ENCODE measurements around the gene CHD2. TPM values are rescaled to one million over a fixed set of nuclear protein-coding genes. Genes with fewer than 3 reads are reported as not detected.

The CHD2 gene
- total and polyA plus RNA-seq, 8 donors, result 21.5 to 833 (median 131) TPM

DNA sequence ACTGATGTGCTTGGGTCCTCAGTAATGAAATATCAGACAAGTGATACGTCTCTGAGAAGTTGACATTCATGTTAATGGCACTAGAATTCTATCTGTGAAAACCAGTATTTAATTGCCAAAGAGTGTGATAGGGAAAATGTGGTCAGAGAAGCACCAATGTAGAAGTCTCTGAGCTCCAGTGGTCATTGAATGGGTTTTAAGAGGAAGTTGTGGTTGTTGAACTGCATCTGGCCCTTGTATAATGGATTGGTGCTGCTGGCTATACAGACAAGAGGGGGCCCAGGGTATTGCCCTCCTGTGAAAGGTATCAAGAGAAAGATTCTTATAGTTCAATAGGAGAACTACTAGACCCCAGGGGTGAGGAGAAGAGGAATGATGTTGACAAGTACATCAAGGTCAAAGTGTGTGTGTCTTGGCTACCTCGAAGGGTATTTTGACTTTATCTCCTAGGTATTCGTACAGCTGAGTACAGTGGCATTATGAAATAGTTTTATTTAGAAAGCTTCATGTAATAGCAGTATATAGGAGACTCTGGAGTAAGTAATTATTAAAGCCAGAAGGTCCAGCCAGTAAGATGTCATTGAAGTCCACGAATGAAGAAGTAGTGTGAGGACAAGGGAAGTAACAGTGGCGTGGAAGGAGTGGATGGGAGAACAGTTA is 47.1 kb downstream of the CHD2 start:
- no peak overlapping the region for H3K4me3 ChIP-seq
- peaks cover 12 to 32% (median 27%) of the 10 kb centered on the region in 4 donors for H3K9me3 ChIP-seq
- no peaks in the 10 kb centered on the region for H3K27me3 ChIP-seq
- DNase-seq, result no peak
- peaks cover 84 to 99% (median 99%) of the 10 kb centered on the region in 4 donors for H3K36me3 ChIP-seq
- intact Hi-C loops (cut with DNase I; ENCODE audit: low total_unique reads), result loop anchor here (10.0 kb wide), 1 partner anchor 48 kb away; no protein-coding TSS in a partner anchor
- H3K27ac ChIP-seq, result no peak overlapping the region
- WGBS, 5 donors, result 89 to 96% (median 94%) methylated on average over 5 of the region's 5 CpGs
- H3K4me1 ChIP-seq, result no peaks in the 10 kb centered on the region
- TF ChIP-seq EP300 (IDR thresholded peaks at IDR 0.05) (no peak), POLR2A (IDR thresholded peaks at IDR 0.05) (no peak), POLR2AphosphoS5 (IDR thresholded peaks at IDR 0.05) (no peak)

DNA sequence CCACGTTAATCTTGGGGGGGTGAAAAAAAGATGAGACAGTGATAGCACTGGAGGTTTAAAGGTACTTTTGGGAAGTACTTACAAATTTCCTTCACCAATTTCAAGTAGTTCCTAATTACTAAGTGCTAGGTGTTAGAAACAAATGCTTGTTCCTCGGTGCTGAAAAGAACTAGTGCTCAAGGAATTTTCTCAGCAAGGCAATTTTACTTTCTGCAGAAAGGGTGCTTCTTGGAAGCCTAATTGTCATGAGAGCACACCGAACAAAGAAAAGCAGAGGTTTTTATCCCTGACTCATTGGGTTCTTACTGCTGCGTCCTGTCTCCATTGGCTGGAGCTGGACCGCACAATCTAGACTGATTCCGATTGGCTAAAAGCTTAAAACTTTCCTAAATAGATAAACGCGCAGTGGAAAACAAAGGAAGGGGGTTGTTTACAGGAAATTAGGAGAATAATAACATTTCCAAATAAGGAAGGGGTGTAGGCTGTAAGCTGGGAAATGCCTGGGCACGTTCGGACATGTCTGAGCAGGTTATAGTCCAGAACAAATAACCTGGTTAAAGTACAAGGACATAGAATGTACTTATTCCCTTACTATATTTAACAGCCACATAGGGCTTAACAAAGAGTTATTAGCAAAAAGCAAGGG is 49.6 kb downstream of the CHD2 start:
- TF ChIP-seq POLR2A (IDR thresholded peaks at IDR 0.05), result no peak
- TF ChIP-seq, protein P1, sequence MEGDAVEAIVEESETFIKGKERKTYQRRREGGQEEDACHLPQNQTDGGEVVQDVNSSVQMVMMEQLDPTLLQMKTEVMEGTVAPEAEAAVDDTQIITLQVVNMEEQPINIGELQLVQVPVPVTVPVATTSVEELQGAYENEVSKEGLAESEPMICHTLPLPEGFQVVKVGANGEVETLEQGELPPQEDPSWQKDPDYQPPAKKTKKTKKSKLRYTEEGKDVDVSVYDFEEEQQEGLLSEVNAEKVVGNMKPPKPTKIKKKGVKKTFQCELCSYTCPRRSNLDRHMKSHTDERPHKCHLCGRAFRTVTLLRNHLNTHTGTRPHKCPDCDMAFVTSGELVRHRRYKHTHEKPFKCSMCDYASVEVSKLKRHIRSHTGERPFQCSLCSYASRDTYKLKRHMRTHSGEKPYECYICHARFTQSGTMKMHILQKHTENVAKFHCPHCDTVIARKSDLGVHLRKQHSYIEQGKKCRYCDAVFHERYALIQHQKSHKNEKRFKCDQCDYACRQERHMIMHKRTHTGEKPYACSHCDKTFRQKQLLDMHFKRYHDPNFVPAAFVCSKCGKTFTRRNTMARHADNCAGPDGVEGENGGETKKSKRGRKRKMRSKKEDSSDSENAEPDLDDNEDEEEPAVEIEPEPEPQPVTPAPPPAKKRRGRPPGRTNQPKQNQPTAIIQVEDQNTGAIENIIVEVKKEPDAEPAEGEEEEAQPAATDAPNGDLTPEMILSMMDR (IDR thresholded peaks at IDR 0.05), result no peak
- TF ChIP-seq EP300 (IDR thresholded peaks at IDR 0.05), result no peak
- no peak for TF ChIP-seq POLR2AphosphoS5 (IDR thresholded peaks at IDR 0.05)
- H3K9me3 ChIP-seq, result peaks cover 12 to 32% (median 27%) of the 10 kb centered on the region in 4 donors
- H3K36me3 ChIP-seq, result peaks cover 83 to 99% (median 99%) of the 10 kb centered on the region in 4 donors
- H3K27me3 ChIP-seq, result no peaks in the 10 kb centered on the region
- no peak overlapping the region for H3K27ac ChIP-seq
- intact Hi-C loops (cut with DNase I; ENCODE audit: low total_unique reads), result loop anchor here (10.0 kb wide), 1 partner anchor 45 kb away; no protein-coding TSS in a partner anchor
- H3K4me3 ChIP-seq, result no peak overlapping the region
- no peak for DNase-seq
- WGBS, 5 donors, result 97 to 99% (median 98%) methylated on average over 10 of the region's 10 CpGs
- no peaks in the 10 kb centered on the region for H3K4me1 ChIP-seq

DNA sequence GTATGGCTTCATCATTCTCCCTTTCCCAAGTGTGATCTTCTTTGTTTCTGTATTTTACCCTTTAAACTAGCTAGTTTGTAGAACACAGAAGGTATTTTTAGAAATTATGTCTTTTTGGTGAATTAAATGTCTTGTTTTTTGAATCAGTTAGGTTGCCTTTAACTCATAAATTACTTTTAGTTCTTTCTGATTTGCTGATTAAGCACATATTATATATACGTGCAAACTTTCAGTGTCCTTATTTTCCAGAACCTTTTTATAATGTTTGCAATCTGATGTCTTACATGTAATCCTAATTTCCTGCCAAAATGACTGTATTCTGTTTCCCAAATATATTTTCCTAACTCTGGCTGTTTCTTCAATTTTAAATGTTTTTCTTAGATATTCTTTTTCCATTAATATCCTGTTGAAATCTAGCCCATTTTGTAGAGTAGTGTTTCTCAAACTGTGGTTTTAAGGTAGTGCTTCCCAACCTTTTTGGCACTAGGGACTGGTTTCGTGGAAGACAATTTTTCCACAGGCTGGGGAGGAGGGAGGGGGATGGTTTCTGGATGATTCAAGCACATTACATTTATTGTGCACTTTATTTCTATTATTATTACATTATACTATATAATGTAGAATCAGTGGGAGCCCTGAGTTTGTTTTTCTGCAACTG is 51.8 kb downstream of the CHD2 start:
- Histone ChIP-seq H3K27ac (no peak overlapping the region), H3K4me3 (no peak overlapping the region), H3K4me1 (no peaks in the 10 kb centered on the region), H3K9me3 (peaks cover 12 to 32% (median 27%) of the 10 kb centered on the region in 4 donors), H3K27me3 (no peaks in the 10 kb centered on the region), H3K36me3 (peaks cover 86 to 99% (median 99%) of the 10 kb centered on the region in 4 donors)
- 70 to 86% (median 79%) methylated on average over 2 of the region's 2 CpGs for WGBS, 5 donors
- intact Hi-C loops (cut with DNase I; ENCODE audit: low total_unique reads), result no loop called here
- DNase-seq, result no peak
- no peak for TF ChIP-seq EP300 (IDR thresholded peaks at IDR 0.05)
- no peak for TF ChIP-seq POLR2A (IDR thresholded peaks at IDR 0.05)
- TF ChIP-seq, protein P1 (IDR thresholded peaks at IDR 0.05), result no peak
- no peak for TF ChIP-seq POLR2AphosphoS5 (IDR thresholded peaks at IDR 0.05)

DNA sequence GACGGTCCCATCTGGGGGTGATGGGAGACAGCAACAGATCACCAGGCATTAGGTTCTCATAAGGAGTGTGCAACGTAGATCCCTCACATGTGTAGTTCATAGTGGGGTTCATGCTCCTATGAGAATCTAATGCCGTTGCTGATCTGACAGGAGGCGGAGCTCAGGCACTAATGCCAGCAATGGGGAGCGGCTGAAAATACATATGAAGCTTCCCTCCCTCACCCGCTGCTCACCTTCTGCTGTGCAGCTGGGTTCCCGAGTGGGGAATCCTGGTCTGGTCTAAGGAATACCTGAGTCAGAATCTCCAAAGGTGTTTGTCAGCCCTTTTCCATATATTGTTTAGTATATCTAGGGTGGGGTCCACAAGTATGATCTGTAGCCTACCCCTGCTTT is 52.3 kb downstream of the CHD2 start:
- Histone ChIP-seq H3K9me3 (peaks cover 12 to 31% (median 27%) of the 10 kb centered on the region in 4 donors), H3K36me3 (peaks cover 85 to 99% (median 99%) of the 10 kb centered on the region in 4 donors), H3K27ac (no peak overlapping the region), H3K4me1 (no peaks in the 10 kb centered on the region), H3K27me3 (no peaks in the 10 kb centered on the region), H3K4me3 (no peak overlapping the region)
- TF ChIP-seq EP300 (IDR thresholded peaks at IDR 0.05), result no peak
- TF ChIP-seq, protein P1 (IDR thresholded peaks at IDR 0.05), result no peak
- TF ChIP-seq POLR2A (IDR thresholded peaks at IDR 0.05), result no peak
- TF ChIP-seq POLR2AphosphoS5 (IDR thresholded peaks at IDR 0.05), result no peak
- WGBS, 5 donors, result 91 to 97% (median 95%) methylated on average over 7 of the region's 7 CpGs
- intact Hi-C loops (cut with DNase I; ENCODE audit: low total_unique reads), result no loop called here
- no peak for DNase-seq
